CD14-positive monocyte (primary cell): ENCODE measurements around the gene CREBL2. TPM values are rescaled to one million over a fixed set of nuclear protein-coding genes. Genes with fewer than 3 reads are reported as not detected.

ENCODE experiments used
- DNase-seq, 3 donors: peaks; one replicate each; pipeline ENCODE4 v3.0.0-alpha.2; 2011 to 2022
- H2AFZ ChIP-seq: 2 replicates; pipeline ENCODE4 v1.6.0; 2012; ENCODE audit warnings: mild to moderate bottlenecking, low read depth, low read length, inconsistent platforms; ENCODE audit not compliant: insufficient read depth, poor library complexity, severe bottlenecking
- H3K27ac ChIP-seq, 2 donors: 1 replicate in 1 of 2; 2 replicates in 1 of 2; pipeline ENCODE4 v1.5.1; 2012 to 2013; ENCODE audit warnings: low read length in 2 of 2, control low read depth in 1 of 2, inconsistent platforms in 1 of 2, low read depth in 1 of 2, mild to moderate bottlenecking in 1 of 2
- H3K27me3 ChIP-seq, 2 donors: one replicate each; pipeline versions ENCODE4 v1.6.0 to v1.6.1; 2011 to 2013; ENCODE audit warnings: low read length in 2 of 2; ENCODE audit not compliant: control insufficient read depth in 2 of 2, insufficient read depth in 2 of 2
- H3K36me3 ChIP-seq, 2 donors: replicated peaks in 1 of 2; 1 replicate in 1 of 2; 2 replicates in 1 of 2; pipeline versions ENCODE4 v1.5.1 to v1.6.1; 2012 to 2013; ENCODE audit warnings: low read length in 2 of 2, control low read depth in 1 of 2, inconsistent platforms in 1 of 2, mild to moderate bottlenecking in 1 of 2; ENCODE audit not compliant: insufficient read depth in 2 of 2, control insufficient read depth in 1 of 2
- H3K4me1 ChIP-seq, 2 donors: 1 replicate in 1 of 2; 2 replicates in 1 of 2; pipeline versions ENCODE4 v1.5.1 to v1.6.1; 2012 to 2013; ENCODE audit warnings: low read length in 2 of 2, control low read depth in 1 of 2, inconsistent platforms in 1 of 2, mild to moderate bottlenecking in 1 of 2, moderate library complexity in 1 of 2; ENCODE audit not compliant: insufficient read depth in 2 of 2, control insufficient read depth in 1 of 2
- H3K4me2 ChIP-seq: replicated peaks from 2 replicates; pipeline ENCODE3; 2012; ENCODE audit warnings: low read length, moderate library complexity, mild to moderate bottlenecking; ENCODE audit not compliant: poor library complexity, severe bottlenecking; ENCODE audit errors: extremely low read depth
- H3K4me3 ChIP-seq, 3 experiments: fragments of 200-600 bp in 1 of 3; sonication (generic) in 1 of 3; replicated peaks in 1 of 3; 1 replicate in 2 of 3; 2 replicates in 1 of 3; pipeline ENCODE4 v1.5.1; 2011 to 2013; ENCODE audit warnings: low read length in 3 of 3, mild to moderate bottlenecking in 3 of 3, control low read depth in 2 of 3, low read depth in 2 of 3, inconsistent platforms in 1 of 3, moderate library complexity in 1 of 3
- H3K79me2 ChIP-seq: 2 replicates; pipeline ENCODE4 v1.6.0; 2012; ENCODE audit warnings: mild to moderate bottlenecking, control low read depth, inconsistent platforms, low read length, moderate library complexity; ENCODE audit not compliant: insufficient read depth
- H3K9ac ChIP-seq: 2 replicates; pipeline ENCODE4 v1.6.0; 2017; ENCODE audit warnings: low read length, mild to moderate bottlenecking; ENCODE audit not compliant: insufficient read depth, poor library complexity, severe bottlenecking
- H3K9me3 ChIP-seq, 2 donors: replicated peaks in 1 of 2; 1 replicate in 1 of 2; 2 replicates in 1 of 2; pipeline versions ENCODE4 v1.5.1 to v1.6.1; 2012 to 2013; ENCODE audit warnings: low read length in 2 of 2, control low read depth in 1 of 2; ENCODE audit not compliant: control insufficient read depth in 1 of 2, insufficient read depth in 1 of 2
- H4K20me1 ChIP-seq: 2 replicates; pipeline ENCODE4 v1.6.0; 2012; ENCODE audit warnings: mild to moderate bottlenecking, low read length, control low read depth, moderate library complexity; ENCODE audit not compliant: insufficient read depth
- H3K27ac Mint-ChIP-seq, 7 donors: one replicate each; pipeline ENCODE4 v1.8.0; 2020; ENCODE audit warnings: mild to moderate bottlenecking in 7 of 7, mixed read lengths in 7 of 7, moderate library complexity in 6 of 7, inconsistent platforms in 2 of 7
- H3K27me3 Mint-ChIP-seq, 3 donors: one replicate each; pipeline ENCODE4 v1.8.0; 2021 to 2022; ENCODE audit warnings: low read depth in 3 of 3, mild to moderate bottlenecking in 3 of 3, mixed read lengths in 3 of 3, moderate library complexity in 3 of 3, inconsistent platforms in 1 of 3
- H3K36me3 Mint-ChIP-seq, 2 donors: one replicate each; pipeline ENCODE4 v1.8.0; 2020; ENCODE audit warnings: mixed read lengths in 2 of 2, inconsistent platforms in 1 of 2, mild to moderate bottlenecking in 1 of 2
- H3K4me1 Mint-ChIP-seq: one replicate; pipeline ENCODE4 v1.8.0; 2020; ENCODE audit warnings: mild to moderate bottlenecking, mixed read lengths
- H3K4me3 Mint-ChIP-seq, 2 donors: one replicate each; pipeline ENCODE4 v1.8.0; 2020; ENCODE audit warnings: mild to moderate bottlenecking in 2 of 2, mixed read lengths in 2 of 2, moderate library complexity in 1 of 2
- H3K9me3 Mint-ChIP-seq, 7 donors: one replicate each; pipeline ENCODE4 v1.8.0; 2020 to 2022; ENCODE audit warnings: mixed read lengths in 7 of 7, mild to moderate bottlenecking in 6 of 7, moderate library complexity in 6 of 7, inconsistent platforms in 2 of 7
- WGBS: methylation state at CpG from one replicate; pipeline ENCODE4 v1.1.5; 2013; ENCODE audit warnings: missing lambda C conversion rate; ENCODE audit not compliant: insufficient coverage; 5-methylcytosine and 5-hydroxymethylcytosine counted together
- intact Hi-C, 2 donors: fragments of 100-400 bp; cut with micrococcal nuclease; formaldehyde crosslinking; loops; one replicate each; pipeline versions ENCODE4 v1.15.0 to v1.15.1; 2023
- polyA plus RNA-seq, 3 donors: library from polyadenylated mRNA; depleted of rRNA in 1 of 3; unstranded in 2 of 3; stranded (reverse) in 1 of 3; fragments of 300-500 nt in 2 of 3; fragments of >200 nt in 1 of 3; fragmentation: Illumina TruSeq in 2 of 3; gene quantifications; 1 replicate in 2 of 3; 2 replicates in 1 of 3; pipeline ENCODE4 v1.2.3, GENCODE V29; 2012 to 2021
- TF ChIP-seq, protein P1 (sequence below): fragments of 200-600 bp; IDR thresholded peaks from one replicate; pipeline ENCODE4 v1.8.0; 2022; ENCODE audit warnings: antibody characterized with exemption, mild to moderate bottlenecking

CREBL2 gene
- polyA plus RNA-seq, 3 donors, result 14.4 to 45.9 (median 38.2) TPM

DNA sequence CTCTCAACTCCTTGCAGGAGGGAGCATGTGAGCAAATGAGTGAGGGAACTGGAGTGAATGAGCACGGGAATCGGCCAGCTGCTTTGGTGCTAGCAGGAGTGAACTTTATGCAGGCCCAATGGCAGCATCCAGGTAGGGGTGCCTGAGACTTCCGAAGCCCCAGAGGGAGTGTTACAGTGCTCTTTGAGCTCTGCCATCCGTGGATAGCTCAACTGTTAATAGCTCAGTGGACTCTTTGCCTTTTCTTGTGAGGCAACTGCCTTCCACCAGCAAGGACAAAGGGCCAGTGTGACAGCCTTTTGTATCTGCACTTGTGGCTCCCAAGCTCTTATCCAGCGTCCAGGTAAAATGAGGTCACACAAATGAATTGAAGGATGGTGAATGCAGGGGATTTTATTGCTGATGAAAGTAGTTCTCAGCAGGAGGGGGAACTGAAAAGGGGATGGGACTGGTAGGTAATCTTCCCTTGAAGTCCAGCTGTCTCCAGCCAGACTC lies 12.9 kb downstream of the CREBL2 start:
- Histone ChIP-seq H4K20me1 (peaks cover 77% of the 10 kb centered on the region), H3K27me3 (no peaks in the 10 kb centered on the region), H3K9me3 (peaks cover 0 to 6% of the 10 kb centered on the region in 2 donors), H3K36me3 (peaks cover 6 to 9% of the 10 kb centered on the region in 2 donors), H3K79me2 (peaks cover 18% of the 10 kb centered on the region), H3K9ac (no peak overlapping the region), H3K27ac (no peak overlapping the region), H3K4me2 (no peak overlapping the region), H3K4me3 (no peak overlapping the region), H3K4me1 (no peaks in the 10 kb centered on the region), H2AFZ (no peak overlapping the region)
- Mint-ChIP-seq H3K4me3 (no peak overlapping the region), H3K9me3 (peaks cover 0 to 6% (median 5%) of the 10 kb centered on the region in 7 donors), H3K36me3 (peaks cover 25 to 35% of the 10 kb centered on the region in 2 donors), H3K4me1 (peaks cover 9% of the 10 kb centered on the region), H3K27me3 (peaks cover 0 to 2% (median 0%) of the 10 kb centered on the region in 3 donors), H3K27ac (no peak overlapping the region)
- DNase-seq, result no peak
- intact Hi-C loops, result no loop called here
- TF ChIP-seq, protein P1, sequence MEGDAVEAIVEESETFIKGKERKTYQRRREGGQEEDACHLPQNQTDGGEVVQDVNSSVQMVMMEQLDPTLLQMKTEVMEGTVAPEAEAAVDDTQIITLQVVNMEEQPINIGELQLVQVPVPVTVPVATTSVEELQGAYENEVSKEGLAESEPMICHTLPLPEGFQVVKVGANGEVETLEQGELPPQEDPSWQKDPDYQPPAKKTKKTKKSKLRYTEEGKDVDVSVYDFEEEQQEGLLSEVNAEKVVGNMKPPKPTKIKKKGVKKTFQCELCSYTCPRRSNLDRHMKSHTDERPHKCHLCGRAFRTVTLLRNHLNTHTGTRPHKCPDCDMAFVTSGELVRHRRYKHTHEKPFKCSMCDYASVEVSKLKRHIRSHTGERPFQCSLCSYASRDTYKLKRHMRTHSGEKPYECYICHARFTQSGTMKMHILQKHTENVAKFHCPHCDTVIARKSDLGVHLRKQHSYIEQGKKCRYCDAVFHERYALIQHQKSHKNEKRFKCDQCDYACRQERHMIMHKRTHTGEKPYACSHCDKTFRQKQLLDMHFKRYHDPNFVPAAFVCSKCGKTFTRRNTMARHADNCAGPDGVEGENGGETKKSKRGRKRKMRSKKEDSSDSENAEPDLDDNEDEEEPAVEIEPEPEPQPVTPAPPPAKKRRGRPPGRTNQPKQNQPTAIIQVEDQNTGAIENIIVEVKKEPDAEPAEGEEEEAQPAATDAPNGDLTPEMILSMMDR, result no peak
- WGBS, result 98% methylated on average over 5 of the region's 5 CpGs

DNA sequence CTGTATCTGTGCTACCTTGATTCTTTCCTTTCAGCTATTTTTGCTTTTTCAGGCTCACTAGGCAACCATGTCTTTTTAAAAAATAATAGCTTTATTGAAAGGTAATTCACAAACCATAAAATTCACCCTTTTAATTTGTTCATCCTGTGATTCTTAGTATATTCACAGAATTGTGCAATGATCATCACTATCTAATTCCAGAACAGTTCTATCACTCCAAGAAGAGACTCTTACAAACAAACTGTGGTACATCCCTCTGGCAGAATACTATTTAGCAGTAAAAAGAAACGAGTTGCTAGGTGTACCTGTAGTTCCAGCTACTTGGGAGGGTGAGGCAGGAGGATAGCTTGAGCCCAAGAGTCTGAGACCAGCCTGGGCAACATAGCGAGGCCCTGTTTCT lies 14.8 kb downstream of the CREBL2 start:
- no peak overlapping the region for H2AFZ ChIP-seq
- H3K27ac ChIP-seq, result no peak overlapping the region
- Mint-ChIP-seq H3K4me3 (no peak overlapping the region), H3K4me1 (peaks cover 13% of the 10 kb centered on the region), H3K36me3 (peaks cover 18 to 23% of the 10 kb centered on the region in 2 donors), H3K9me3 (peaks cover 0 to 6% (median 5%) of the 10 kb centered on the region in 7 donors), H3K27ac (no peak overlapping the region), H3K27me3 (peaks cover 0 to 2% (median 0%) of the 10 kb centered on the region in 3 donors)
- H3K9ac ChIP-seq, result no peak overlapping the region
- peaks cover 81% of the 10 kb centered on the region for H4K20me1 ChIP-seq
- peaks cover 18% of the 10 kb centered on the region for H3K79me2 ChIP-seq
- WGBS, result no CpG with 5 or more reads among the region's 2 CpGs
- H3K4me3 ChIP-seq, result no peak overlapping the region
- H3K4me1 ChIP-seq, result no peaks in the 10 kb centered on the region
- no peak overlapping the region for H3K4me2 ChIP-seq
- TF ChIP-seq, protein P1, result no peak
- no peak for DNase-seq
- H3K36me3 ChIP-seq, result peaks cover 0 to 6% of the 10 kb centered on the region in 2 donors
- H3K27me3 ChIP-seq, result no peaks in the 10 kb centered on the region
- intact Hi-C loops, result no loop called here
- peaks cover 0 to 6% of the 10 kb centered on the region in 2 donors for H3K9me3 ChIP-seq
